IPS-NIHi7 (cell line): Measurements from ENCODE around the gene RBMS3.
"Not testable (repeated sequence)": the region's sequence is repeated elsewhere in the genome, so short reads cannot be mapped to it uniquely, and the experiment has no call there.

ENCODE experiments used
- DNase-seq: peaks from one replicate; pipeline ENCODE4 v3.0.0; 2012; ENCODE audit warnings: mixed read lengths; ENCODE audit errors: extremely low spot score

RBMS3 gene

DNA sequence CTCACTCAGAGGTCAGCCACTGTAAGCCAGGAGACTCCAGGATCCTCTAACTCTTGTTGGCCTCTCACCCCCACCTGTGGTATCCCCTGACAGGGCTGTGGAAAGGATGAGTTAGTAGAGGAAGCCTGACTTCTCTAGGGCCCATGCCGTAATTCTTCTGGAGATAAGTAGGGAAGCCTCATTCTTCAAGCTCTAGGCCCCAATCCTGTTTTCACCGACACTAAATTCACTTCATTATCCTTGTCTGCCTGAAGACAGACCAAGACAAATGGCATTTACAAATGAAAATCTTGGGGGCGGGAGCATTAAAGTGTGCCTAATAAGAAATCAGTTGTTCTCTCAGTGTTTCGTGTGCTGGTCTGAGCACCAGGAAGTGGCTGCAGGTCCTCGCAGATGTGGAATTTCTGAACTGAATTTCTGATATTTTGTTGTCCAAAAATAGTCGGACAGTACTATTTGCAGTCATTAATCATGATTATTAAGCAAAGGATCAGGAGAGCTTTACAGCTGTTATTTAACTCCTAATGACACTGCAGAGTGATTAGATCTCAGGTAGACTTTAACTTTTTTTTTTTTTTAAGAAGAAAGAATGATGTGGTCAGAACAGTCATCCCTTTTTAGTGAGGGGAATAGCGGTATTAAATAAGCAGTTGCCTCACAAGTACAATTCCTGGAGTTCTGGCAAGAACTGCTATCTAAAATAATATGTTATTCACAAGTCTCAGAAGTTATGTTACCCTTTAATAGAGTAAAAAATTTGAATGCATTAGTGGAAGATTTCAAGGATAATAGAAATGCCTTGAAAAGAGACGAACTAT lies 58.4 kb downstream of the RBMS3 start:
- DNase-seq, result no peak

DNA sequence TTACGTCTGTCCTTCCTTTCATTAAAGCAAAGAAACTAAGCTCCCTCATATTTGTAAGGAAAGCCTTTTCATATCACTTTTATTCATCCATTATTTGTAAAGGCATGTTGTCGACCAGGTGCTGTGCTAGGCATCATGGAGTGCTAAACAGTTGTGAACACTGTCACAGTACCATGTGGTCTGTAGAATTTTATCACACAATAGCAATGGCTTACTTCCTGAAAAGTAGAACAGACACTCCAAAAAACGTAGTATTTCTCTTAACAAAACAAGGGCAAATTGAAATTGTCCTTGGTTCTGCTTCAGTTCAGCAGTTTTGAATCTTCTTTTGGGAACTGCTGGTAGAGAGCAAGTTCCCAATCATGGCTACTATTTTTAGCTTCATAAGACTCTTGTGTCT lies 63.3 kb downstream of the RBMS3 start:
- DNase-seq, result no peak

GRCh38 chr3:29344935-29345334 lies 64.1 kb downstream of the RBMS3 start:
- DNase-seq, result no peak

DNA sequence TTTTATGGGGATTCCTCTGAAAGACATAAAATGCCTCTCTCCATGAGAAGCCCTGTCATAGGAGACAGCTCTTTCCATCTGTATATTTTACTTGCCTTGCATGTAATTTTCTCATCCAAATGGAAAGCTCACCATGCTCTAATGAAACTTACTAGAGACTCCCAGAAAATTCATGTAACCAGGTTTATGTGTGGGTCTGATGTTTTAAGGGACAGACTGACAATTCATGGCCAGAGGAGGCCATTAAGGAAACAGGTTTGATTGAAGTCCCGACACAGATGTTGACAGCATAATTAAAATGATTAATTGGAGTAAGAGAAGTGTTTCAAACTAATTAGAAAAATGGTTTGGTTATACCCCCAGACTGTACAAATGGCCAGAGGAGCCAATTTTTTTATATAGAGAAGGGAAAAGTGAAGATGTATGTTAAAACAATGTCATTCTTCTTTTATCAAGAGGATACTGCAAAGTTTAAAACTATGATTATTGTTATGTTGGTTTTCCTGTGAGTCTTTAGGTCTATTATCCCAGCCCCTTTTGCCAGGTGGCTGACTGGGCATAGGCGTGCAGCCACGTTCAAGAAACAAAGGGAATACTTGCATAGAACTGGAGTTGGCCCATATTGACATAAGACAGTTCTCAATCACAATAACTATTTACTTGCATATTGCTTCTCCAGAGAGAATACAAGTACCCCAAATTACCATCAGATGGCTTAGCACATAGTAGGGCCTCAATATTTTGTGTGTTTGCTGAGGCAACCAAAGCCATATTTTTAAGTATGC lies 64.8 kb downstream of the RBMS3 start:
- no peak for DNase-seq

DNA sequence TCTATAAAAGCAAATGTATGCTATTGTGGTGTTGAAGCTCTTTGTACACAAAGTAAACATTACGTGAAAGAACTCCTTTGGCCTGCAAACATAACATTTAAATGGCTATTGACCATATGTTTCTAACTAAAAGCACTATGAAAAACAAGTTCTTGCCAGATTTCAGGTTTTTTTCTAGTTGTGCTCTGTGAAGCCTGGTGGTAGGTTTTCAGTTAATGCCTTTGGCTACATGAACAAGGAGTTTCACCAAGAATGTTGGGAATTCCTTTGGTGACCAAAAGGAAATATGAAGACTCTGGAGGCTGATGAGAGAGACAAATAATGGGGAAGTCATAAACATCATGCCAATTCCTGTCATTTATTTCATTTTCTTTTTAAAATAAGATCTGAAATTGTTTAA lies 66.0 kb downstream of the RBMS3 start:
- no peak for DNase-seq

DNA sequence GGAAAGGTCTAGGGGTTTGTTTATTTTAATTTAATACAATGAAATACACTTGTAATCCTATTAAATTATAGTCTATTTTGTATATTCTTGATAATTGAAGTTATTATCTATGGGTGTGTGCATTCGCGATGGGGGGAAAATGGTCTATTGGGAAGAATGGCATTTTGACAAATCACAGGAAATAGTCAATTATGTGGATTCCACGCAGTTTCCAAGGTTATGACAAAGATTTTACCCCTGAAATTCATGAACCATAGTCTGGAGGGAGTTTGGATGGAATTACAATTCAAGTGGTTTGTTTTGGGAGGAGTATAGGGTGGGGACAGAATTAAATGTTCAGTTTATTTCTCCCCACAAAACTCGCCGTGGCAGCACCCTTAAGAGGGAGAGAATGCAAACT lies 66.5 kb downstream of the RBMS3 start:
- no peak for DNase-seq

DNA sequence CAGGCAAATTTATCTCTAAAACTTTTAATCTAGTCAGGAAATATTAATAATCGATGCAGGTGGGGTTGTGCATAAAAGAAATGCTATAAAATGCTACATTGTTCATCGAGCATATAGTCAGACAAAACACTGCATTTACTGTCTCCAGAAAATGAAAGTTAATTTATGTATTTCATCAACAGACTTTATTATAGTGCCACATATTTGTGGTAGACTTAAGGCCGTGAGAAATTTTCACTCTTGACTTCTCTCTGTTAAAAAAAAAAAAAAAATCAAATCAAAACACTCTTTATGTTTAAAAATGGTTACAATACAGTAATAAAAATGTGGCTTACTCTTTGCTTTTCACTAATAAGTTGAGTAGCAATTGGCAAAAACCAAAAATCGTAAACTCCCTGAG lies 67.4 kb downstream of the RBMS3 start:
- no peak for DNase-seq

- DNase-seq, result no peak
These were observed 68.2 kb downstream of the RBMS3 start for GRCh38 chr3:29349049-29349448.

GRCh38 chr3:29353807-29354206 lies 72.9 kb downstream of the RBMS3 start:
- no peak for DNase-seq

GRCh38 chr3:29354894-29355293 lies 74.0 kb downstream of the RBMS3 start:
- no peak for DNase-seq

GRCh38 chr3:29356062-29356461 lies 75.2 kb downstream of the RBMS3 start:
- DNase-seq, result no peak

DNA sequence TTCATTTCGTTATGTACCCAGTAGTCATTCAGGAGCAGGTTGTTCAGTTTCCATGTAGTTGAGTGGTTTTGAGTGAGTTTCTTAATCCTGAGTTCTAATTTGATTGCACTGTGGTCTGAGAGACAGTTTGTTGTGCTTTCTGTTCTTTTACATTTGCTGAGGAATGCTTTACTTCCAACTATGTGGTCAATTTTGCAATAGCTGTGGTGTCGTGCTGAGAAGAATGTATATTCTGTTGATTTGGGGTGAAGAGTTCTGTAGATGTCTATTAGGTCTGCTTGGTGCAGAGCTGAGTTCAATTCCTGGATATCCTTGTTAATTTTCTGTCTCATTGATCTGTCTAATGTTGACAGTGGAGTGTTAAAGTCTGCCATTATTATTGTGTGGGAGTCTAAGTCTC lies 79.4 kb downstream of the RBMS3 start:
- not testable (repeated sequence) for DNase-seq

DNA sequence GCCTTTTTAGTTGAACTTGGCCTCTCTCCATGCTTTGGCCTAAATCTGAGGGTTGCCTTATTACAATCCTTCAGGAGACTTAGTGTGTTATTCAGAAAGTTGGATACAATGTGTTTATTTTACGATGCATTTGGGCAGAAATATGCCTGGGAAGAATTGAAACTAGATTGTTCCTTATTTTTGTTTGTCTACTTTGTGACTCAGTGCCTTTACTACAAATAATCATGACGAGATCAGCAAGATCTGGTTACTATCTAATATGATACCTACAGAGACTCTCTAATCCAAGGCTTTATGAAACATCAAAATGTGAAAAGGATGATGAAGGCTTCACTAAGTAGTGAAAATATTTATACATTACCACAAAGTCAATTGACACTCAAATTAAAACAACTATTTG lies 82.2 kb downstream of the RBMS3 start:
- no peak for DNase-seq

GRCh38 chr3:29370021-29370420 lies 89.2 kb downstream of the RBMS3 start:
- DNase-seq, result no peak

DNA sequence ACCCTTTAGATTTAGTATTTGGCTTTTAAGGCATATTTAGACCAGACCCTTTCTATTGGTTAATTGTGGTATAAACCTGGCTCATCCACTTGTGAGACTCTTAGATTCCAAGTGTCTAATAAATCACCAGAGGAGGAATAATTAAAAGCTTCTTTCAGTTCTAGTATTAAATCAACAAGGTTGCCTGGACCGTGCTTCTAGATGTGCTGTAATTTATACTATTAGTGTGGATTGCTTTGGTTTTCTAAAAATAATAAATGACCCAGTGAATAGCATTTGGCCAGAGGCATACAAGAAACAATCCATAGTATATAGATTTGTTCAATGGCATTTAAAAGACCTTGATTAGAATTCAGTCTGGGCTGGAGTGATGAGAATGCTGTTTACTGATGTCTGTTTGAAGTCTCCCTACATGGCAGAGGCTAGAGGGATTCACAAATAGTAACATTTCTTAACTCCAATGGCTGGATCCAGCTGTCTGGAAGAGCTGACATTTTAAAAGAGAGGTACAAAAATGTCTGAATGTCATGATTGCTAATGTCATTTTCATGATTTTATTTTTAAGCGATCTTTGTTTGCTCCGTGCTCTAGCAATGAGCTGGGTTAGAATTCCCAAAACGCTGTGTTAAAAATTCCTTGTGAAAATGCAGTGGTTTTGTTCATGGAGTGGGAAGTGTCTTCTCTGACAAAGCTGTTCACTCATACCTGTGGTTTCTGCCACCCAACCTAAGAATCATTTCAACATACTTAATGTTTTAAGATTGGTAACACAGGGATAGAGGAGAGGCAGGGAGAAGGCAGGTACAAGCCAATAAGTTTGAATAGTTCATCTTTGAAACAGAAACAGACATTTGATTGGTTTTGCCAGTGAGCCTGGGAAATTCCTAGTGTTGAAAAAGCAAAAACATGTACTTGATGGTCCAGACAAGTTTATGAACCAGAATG lies 89.9 kb downstream of the RBMS3 start:
- DNase-seq, result no peak

DNA sequence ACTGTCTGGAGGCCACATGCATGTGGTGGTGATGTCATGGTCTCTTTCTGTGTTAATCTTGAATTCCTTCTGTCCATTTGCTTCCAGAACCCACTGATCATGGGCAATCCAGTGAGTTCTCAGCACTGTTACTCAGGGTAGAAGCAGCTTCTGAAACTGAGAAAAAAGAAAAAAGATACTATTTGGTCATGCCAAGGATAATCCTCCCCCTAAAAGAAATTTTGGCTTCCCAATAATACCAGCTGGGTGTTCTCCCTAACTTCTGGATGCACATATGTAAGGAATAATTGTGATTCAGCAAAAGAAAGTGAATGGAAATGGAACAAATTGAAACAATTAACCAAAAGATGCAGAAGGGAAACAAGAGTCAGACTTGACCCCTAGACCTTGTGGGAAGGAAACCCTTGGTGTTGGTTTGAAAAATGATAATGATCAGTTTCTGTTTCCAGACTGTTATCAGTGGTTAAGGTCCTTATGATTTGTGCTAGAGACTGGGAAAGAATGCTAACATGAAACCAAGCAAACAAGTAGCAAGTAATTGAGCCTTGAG lies 92.3 kb downstream of the RBMS3 start:
- DNase-seq, result no peak

DNA sequence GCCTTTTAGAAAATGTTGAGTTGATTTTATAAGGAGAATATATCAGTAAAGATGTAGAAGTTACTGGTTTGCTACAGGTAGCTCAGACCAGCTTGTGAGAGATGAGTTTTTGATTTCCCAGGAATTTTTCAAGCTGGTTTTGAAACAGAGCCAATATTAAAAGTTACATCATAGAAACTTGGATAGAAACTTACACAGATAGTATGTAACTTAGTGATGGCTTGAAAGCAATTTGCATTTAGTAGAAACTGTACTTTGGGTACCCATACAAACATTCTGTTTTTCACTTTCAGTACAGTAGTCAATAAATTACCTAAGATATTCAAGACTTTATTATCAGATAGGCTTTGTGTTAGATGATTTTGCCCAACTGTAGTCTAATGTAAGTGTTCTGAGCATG lies 93.4 kb downstream of the RBMS3 start:
- no peak for DNase-seq

DNA sequence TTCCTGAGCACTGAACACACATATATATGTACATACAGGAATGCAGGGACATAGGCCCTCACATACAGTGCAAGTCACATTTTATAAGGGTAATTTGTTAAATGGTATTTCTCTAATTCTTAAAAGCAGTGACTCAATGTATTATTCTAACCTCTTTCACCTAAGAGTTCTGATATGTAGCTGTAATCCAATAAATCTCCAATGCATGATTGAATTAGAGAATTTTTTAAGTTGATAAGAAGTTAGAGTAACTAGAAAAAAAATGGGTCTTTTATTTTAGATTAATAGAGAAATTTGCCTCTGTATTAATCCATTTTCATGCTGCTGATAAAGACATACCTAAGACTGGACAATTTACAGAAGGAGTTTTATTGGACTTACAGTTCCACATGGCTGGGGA lies 98.2 kb downstream of the RBMS3 start:
- DNase-seq, result no peak

- DNase-seq, result no peak
These were observed 100.7 kb downstream of the RBMS3 start for GRCh38 chr3:29381595-29381994.

GRCh38 chr3:29382409-29382808 lies 101.5 kb downstream of the RBMS3 start:
- DNase-seq, result no peak

DNA sequence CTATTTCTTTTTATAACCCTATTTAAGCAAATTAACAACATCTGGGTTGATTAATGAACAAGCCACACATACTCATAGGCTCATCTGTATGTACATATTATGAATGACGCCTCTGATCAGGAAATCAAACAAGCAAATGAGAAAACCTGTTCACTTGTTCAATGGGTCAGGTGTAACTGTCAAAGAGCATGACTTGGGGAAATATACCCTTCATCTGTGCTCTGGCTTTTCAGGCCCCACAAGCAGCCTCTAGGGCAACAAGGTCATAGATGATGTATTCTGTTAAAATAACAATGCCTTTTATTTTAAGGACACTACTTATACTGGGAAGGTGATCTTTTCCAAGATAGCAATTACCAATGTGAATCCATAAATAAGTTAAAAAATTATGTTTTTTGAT lies 102.0 kb downstream of the RBMS3 start:
- DNase-seq, result no peak

DNA sequence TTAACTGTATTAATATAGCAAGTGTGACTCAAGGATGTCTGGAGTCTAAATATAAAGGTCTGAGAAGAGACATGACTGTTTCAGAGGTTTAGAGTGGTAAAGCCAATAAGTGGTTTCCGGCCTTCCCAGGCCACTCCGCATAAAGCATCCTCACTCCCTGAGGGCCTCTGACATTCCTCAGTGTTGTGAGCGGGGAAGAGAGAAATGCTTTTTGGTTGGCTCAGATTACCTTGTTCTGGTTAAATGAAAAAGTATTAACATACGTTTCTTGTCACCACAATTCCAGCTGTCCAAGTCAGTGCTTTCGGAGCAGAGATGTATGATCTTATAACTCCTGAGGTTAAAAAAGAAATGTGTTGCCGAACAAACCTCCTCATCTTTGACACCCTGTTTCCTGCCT lies 103.8 kb downstream of the RBMS3 start:
- DNase-seq, result peak; percentile 10
